PC-9 (cell line): ENCODE data around the gene SNRPD2.

ENCODE experiments used
- EZH2 ChIP-seq: fragments of 200-600 bp; sonication (generic); IDR thresholded peaks from 2 replicates; pipeline ENCODE4 v1.8.0; 2017; ENCODE audit warnings: antibody characterized with exemption, low read depth
- TF ChIP-seq, protein P1 (sequence below): fragments of 200-600 bp; sonication (generic); conservative IDR thresholded peaks from 2 replicates; pipeline ENCODE4 v1.6.1; 2017; ENCODE audit warnings: mixed run types, antibody characterized with exemption, mild to moderate bottlenecking, moderate library complexity

DNA sequence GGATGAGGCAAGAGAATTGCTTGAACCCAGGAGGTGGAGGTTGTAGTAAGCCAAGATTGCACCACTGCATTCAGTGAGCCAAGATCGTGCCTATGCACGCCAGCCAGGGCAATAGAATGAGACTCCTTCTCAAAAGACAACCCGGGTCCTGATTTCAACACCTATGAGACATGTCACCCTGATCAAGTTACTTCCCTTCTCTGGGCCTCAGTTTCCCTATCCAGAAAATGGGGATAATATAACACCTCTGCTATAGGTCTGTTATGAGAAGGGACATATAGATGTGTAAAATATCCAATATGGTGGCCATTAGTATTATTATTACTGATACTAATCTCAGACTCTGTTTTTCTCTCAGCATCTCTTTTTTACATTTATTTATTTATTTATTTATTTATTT lies 36.7 kb downstream of the SNRPD2 start:
- TF ChIP-seq, protein P1, sequence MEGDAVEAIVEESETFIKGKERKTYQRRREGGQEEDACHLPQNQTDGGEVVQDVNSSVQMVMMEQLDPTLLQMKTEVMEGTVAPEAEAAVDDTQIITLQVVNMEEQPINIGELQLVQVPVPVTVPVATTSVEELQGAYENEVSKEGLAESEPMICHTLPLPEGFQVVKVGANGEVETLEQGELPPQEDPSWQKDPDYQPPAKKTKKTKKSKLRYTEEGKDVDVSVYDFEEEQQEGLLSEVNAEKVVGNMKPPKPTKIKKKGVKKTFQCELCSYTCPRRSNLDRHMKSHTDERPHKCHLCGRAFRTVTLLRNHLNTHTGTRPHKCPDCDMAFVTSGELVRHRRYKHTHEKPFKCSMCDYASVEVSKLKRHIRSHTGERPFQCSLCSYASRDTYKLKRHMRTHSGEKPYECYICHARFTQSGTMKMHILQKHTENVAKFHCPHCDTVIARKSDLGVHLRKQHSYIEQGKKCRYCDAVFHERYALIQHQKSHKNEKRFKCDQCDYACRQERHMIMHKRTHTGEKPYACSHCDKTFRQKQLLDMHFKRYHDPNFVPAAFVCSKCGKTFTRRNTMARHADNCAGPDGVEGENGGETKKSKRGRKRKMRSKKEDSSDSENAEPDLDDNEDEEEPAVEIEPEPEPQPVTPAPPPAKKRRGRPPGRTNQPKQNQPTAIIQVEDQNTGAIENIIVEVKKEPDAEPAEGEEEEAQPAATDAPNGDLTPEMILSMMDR = no peak
- no peak for TF ChIP-seq EZH2
